ENCODE results near the gene ATG14.

Gene ATG14

GRCh38 chr14:55438066-55438683 lies 26.5 kb upstream of the ATG14 start:
- Histone ChIP-seq H3K36me3 (replicated peaks) (no peaks in the 10 kb centered on the region), H3K27ac (no peak overlapping the region), H3K4me3 (ENCODE audit: low read depth, low read length) (no peak overlapping the region), H3K27me3 (replicated peaks) (no peaks in the 10 kb centered on the region)
- peak; percentile 58 for DNase-seq
- in situ Hi-C loops (cut with HindIII; ENCODE audit: low pct_ligation_motif_present, low sequenced_read_pairs) = loop anchor here (25.0 kb wide), 1 partner anchor 1049 kb away; no protein-coding TSS in a partner anchor
- peak; percentile 69 for TF ChIP-seq CTCF (IDR thresholded peaks at IDR 0.05; ENCODE audit: low read depth, low read length, missing control alignments)

- TF ChIP-seq CTCF (IDR thresholded peaks at IDR 0.05; ENCODE audit: low read depth, low read length, missing control alignments) = no peak
- no peak overlapping the region for H3K27ac ChIP-seq
- H3K4me3 ChIP-seq (ENCODE audit: low read depth, low read length) = no peak overlapping the region
- in situ Hi-C loops (cut with HindIII; ENCODE audit: low pct_ligation_motif_present, low sequenced_read_pairs) = loop anchor here (25.0 kb wide), 1 partner anchor 1050 kb away; no protein-coding TSS in a partner anchor
- no peaks in the 10 kb centered on the region for H3K27me3 ChIP-seq (replicated peaks)
- H3K36me3 ChIP-seq (replicated peaks) = no peaks in the 10 kb centered on the region
- no peak for DNase-seq
Observed at GRCh38 chr14:55436931-55437330, 25.3 kb upstream of the ATG14 start.

DNA sequence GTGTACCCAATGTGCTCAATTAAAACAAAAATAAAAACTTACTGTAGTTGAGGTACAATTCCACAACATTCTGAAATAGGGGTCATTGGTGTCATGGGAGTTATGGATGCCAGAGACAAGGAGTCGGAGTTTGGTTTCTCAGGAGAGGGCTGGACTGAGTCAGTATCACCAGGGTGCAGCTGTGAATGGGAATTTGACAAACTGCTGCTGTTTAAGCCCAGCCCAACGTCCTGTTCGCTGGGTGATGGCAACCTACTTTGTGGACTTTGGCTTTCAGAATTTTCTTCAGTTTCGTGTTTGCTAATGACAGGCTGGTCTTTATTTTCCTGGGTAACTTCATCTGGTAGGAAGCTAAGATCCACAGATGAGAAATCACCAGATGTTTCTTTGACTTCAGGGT lies 24.9 kb upstream of the ATG14 start:
- Histone ChIP-seq H3K27ac (no peak overlapping the region), H3K4me3 (ENCODE audit: low read depth, low read length) (no peak overlapping the region), H3K36me3 (replicated peaks) (no peaks in the 10 kb centered on the region), H3K27me3 (replicated peaks) (no peaks in the 10 kb centered on the region)
- no peak for DNase-seq
- in situ Hi-C loops (cut with HindIII; ENCODE audit: low pct_ligation_motif_present, low sequenced_read_pairs) = loop anchor here (25.0 kb wide), 1 partner anchor 1051 kb away; no protein-coding TSS in a partner anchor
- TF ChIP-seq CTCF (IDR thresholded peaks at IDR 0.05; ENCODE audit: low read depth, low read length, missing control alignments) = no peak

- H3K27ac ChIP-seq = no peak overlapping the region
- in situ Hi-C loops (cut with HindIII; ENCODE audit: low pct_ligation_motif_present, low sequenced_read_pairs) = loop anchor here (25.0 kb wide), 1 partner anchor 1053 kb away; no protein-coding TSS in a partner anchor
- DNase-seq = no peak
- TF ChIP-seq CTCF (IDR thresholded peaks at IDR 0.05; ENCODE audit: low read depth, low read length, missing control alignments) = no peak
- H3K36me3 ChIP-seq (replicated peaks) = no peaks in the 10 kb centered on the region
- no peak overlapping the region for H3K4me3 ChIP-seq (ENCODE audit: low read depth, low read length)
- no peaks in the 10 kb centered on the region for H3K27me3 ChIP-seq (replicated peaks)
Observed at GRCh38 chr14:55434805-55435174, 23.2 kb upstream of the ATG14 start.

- H3K27me3 ChIP-seq (replicated peaks) = no peaks in the 10 kb centered on the region
- in situ Hi-C loops (cut with HindIII; ENCODE audit: low pct_ligation_motif_present, low sequenced_read_pairs) = loop anchor here (25.0 kb wide), 1 partner anchor 1053 kb away; no protein-coding TSS in a partner anchor
- H3K27ac ChIP-seq = no peak overlapping the region
- TF ChIP-seq CTCF (IDR thresholded peaks at IDR 0.05; ENCODE audit: low read depth, low read length, missing control alignments) = no peak
- no peak overlapping the region for H3K4me3 ChIP-seq (ENCODE audit: low read depth, low read length)
- DNase-seq = no peak
- H3K36me3 ChIP-seq (replicated peaks) = no peaks in the 10 kb centered on the region
Observed at GRCh38 chr14:55433880-55434804, 22.5 kb upstream of the ATG14 start.

All from brain microvascular endothelial cell (primary cell).